Cardiac septum (tissue), 1 donor: Measurements from ENCODE around the gene LCORL. TPM values are rescaled to one million over a fixed set of nuclear protein-coding genes. Genes with fewer than 3 reads are reported as not detected.
"Not testable (repeated sequence)": the region's sequence is repeated elsewhere in the genome, so short reads cannot be mapped to it uniquely, and the experiment has no call there.

Experiments used
- DNase-seq: peaks from one replicate; pipeline ENCODE4 v3.0.0-alpha.2; 2020; ENCODE audit warnings: low spot score
- intact Hi-C: fragments of 100-400 bp; cut with DNase I; formaldehyde crosslinking; loops from one replicate; pipeline ENCODE4 v1.14.0; 2022
- total RNA-seq: library from RNA; stranded (reverse); fragmentation: NEBNext Ultra II Directional; extraction: Animal tissue kit (Norgen Biotek cat#: 25700); gene quantifications from one replicate; pipeline ENCODE4 v1.2.1, GENCODE V29; 2021
- donor health status: DM: no; HTN: no; CAD: no.

LCORL gene
- total RNA-seq, 1 donor from 2014 or later = 5.5 TPM

GRCh38 chr4:18021470-18021719 is 160 bp downstream of the LCORL start:
- DNase-seq = no peak
- intact Hi-C loops = loop anchor here (2.0 kb wide), 1 partner anchor 445 kb away; the partner anchor contains the start of gene LAP3

GRCh38 chr4:18020671-18021469 is 685 bp downstream of the LCORL start:
- DNase-seq = peak; percentile 83
- intact Hi-C loops = loop anchor here (2.0 kb wide), 1 partner anchor 444 kb away; the partner anchor contains the start of gene LAP3

GRCh38 chr4:18020145-18020670 is 1.3 kb downstream of the LCORL start:
- intact Hi-C loops = loop anchor here (2.0 kb wide), 1 partner anchor 443 kb away; the partner anchor contains the start of gene LAP3
- DNase-seq = no peak

GRCh38 chr4:18014269-18014668 is 7.3 kb downstream of the LCORL start:
- DNase-seq = no peak
- intact Hi-C loops = no loop called here

GRCh38 chr4:18012807-18013462 is 8.6 kb downstream of the LCORL start:
- intact Hi-C loops = no loop called here
- DNase-seq = no peak

- intact Hi-C loops = no loop called here
- no peak for DNase-seq
Measured at GRCh38 chr4:18012134-18012806, 9.3 kb downstream of the LCORL start.

GRCh38 chr4:18007625-18008024 is 13.9 kb downstream of the LCORL start:
- no peak for DNase-seq
- intact Hi-C loops = no loop called here

GRCh38 chr4:18006432-18006831 is 15.1 kb downstream of the LCORL start:
- DNase-seq = not testable (repeated sequence)

GRCh38 chr4:17997129-17997528 is 24.4 kb downstream of the LCORL start:
- intact Hi-C loops = no loop called here
- DNase-seq = no peak

More at GRCh38 chr4:18006432-18006831, 15.1 kb downstream of the LCORL start:
- intact Hi-C loops = not testable (repeated sequence)

- intact Hi-C loops = no loop called here
Measured at GRCh38 chr4:17995165-17995564, 26.4 kb downstream of the LCORL start.

GRCh38 chr4:17985832-17986231 is 35.7 kb downstream of the LCORL start:
- intact Hi-C loops = no loop called here
- no peak for DNase-seq

More at GRCh38 chr4:17995165-17995564, 26.4 kb downstream of the LCORL start:
- DNase-seq = no peak

- intact Hi-C loops = no loop called here
- DNase-seq = no peak
Measured at GRCh38 chr4:17981063-17981462, 40.5 kb downstream of the LCORL start.

GRCh38 chr4:17968721-17969120 is 52.8 kb downstream of the LCORL start:
- intact Hi-C loops = no loop called here
- DNase-seq = no peak

GRCh38 chr4:17967078-17967477 is 54.5 kb downstream of the LCORL start:
- intact Hi-C loops = no loop called here

GRCh38 chr4:17966312-17966711 is 55.2 kb downstream of the LCORL start:
- DNase-seq = no peak
- intact Hi-C loops = no loop called here

More at GRCh38 chr4:17967078-17967477, 54.5 kb downstream of the LCORL start:
- no peak for DNase-seq

GRCh38 chr4:17964576-17964975 is 57.0 kb downstream of the LCORL start:
- intact Hi-C loops = no loop called here
- DNase-seq = no peak

GRCh38 chr4:17962171-17962570 is 59.4 kb downstream of the LCORL start:
- intact Hi-C loops = no loop called here
- DNase-seq = no peak

- intact Hi-C loops = no loop called here
- no peak for DNase-seq
Measured at GRCh38 chr4:17961249-17961648, 60.3 kb downstream of the LCORL start.

- intact Hi-C loops = no loop called here
- no peak for DNase-seq
Measured at GRCh38 chr4:17958181-17958580, 63.4 kb downstream of the LCORL start.

GRCh38 chr4:17957688-17958087 is 63.9 kb downstream of the LCORL start:
- intact Hi-C loops = no loop called here
- no peak for DNase-seq
